A172 (cell line): ENCODE results near the gene PCDHB11. TPM values are rescaled to one million over a fixed set of nuclear protein-coding genes. Genes with fewer than 3 reads are reported as not detected.
A peak's percentile ranks its signal among the peaks of the same experiment; 100 is the strongest.
"Not testable (repeated sequence)": the region's sequence is repeated elsewhere in the genome, so short reads cannot be mapped to it uniquely, and the experiment has no call there.

ENCODE experiments used
- DNase-seq: peaks from one replicate; pipeline ENCODE4 v3.0.0-alpha.2; 2015; ENCODE audit warnings: low spot score
- total RNA-seq: library from RNA; depleted of rRNA; stranded (reverse); fragments of >200 nt; shearing (Covaris generic); gene quantifications from 2 replicates; pipeline ENCODE4 v1.2.3, GENCODE V29; 2014

PCDHB11 gene
- total RNA-seq, 1 experiment from 2014 or later = 2.0 TPM

DNA sequence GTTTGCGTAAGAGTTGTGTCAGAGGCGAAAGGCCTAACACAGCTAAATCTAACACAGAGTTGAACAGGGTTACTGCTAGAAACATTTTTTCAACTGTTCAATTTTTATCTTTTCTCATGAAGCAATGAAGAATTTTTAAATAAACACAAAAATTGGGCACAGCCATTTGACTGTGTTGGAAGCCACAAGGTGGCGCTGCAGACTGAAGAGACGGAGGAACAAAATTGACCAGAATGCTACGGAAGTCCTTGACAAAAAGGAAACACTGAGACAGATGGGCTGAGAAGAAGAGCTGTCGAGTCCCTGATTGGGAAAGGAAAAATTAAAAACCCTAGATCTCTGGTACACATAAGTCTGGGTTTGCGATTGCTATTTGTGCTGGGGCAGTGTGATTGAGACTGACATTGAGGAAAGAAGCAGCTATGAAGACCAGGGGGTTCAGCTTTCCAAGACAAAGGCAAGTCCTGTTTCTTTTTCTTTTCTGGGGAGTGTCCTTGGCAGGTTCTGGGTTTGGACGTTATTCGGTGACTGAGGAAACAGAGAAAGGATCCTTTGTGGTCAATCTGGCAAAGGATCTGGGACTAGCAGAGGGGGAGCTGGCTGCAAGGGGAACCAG, 12.4 kb upstream of the PCDHB11 start, which contains the start of gene PCDHB9:
Gene PCDHB9 (plus strand): TSS at position 265 of the 616 bp plus-strand sequence. CDS start 158 bp downstream, at position 423.
- DNase-seq = peak; percentile 59

DNA sequence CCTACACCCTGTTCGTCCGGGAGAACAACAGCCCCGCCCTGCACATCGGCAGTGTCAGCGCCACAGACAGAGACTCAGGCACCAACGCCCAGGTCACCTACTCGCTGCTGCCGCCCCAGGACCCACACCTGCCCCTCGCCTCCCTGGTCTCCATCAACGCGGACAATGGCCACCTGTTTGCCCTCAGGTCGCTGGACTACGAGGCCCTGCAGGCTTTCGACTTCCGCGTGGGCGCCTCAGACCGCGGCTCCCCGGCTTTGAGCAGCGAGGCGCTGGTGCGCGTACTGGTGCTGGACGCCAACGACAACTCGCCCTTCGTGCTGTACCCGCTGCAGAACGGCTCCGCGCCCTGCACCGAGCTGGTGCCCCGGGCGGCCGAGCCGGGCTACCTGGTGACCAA, 10.7 kb upstream of the PCDHB11 start:
- not testable (repeated sequence) for DNase-seq

DNA sequence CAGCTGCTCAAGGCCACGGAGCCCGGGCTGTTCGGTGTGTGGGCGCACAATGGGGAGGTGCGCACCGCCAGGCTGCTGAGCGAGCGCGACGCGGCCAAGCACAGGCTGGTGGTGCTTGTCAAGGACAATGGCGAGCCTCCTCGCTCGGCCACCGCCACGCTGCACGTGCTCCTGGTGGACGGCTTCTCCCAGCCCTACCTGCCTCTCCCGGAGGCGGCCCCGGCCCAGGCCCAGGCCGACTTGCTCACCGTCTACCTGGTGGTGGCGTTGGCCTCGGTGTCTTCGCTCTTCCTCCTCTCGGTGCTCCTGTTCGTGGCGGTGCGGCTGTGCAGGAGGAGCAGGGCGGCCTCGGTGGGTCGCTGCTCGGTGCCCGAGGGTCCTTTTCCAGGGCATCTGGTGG, 10.3 kb upstream of the PCDHB11 start:
- DNase-seq = not testable (repeated sequence)

DNA sequence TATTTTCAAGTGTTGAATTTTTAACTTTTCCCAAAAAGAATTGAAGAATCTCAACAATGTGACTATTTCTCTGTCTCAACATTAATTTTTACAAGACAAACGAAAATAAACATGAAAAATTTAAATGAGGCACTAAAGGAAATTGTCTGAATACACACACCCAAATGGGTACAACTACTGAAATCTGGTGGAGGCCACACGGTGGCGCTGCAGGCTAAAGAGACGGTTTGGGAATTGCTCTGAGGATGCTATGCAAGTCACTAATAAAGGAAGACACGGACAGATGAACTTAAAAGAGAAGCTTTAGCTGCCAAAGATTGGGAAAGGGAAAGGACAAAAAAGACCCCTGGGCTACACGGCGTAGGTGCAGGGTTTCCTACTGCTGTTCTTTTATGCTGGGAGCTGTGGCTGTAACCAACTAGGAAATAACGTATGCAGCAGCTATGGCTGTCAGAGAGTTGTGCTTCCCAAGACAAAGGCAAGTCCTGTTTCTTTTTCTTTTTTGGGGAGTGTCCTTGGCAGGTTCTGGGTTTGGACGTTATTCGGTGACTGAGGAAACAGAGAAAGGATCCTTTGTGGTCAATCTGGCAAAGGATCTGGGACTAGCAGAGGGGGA, 7.2 kb upstream of the PCDHB11 start, which contains the start of gene PCDHB10:
Gene PCDHB10 (plus strand): TSS at position 244 of the 616 bp plus-strand sequence. CDS start 200 bp downstream, at position 444.
- DNase-seq = peak; percentile 55

DNA sequence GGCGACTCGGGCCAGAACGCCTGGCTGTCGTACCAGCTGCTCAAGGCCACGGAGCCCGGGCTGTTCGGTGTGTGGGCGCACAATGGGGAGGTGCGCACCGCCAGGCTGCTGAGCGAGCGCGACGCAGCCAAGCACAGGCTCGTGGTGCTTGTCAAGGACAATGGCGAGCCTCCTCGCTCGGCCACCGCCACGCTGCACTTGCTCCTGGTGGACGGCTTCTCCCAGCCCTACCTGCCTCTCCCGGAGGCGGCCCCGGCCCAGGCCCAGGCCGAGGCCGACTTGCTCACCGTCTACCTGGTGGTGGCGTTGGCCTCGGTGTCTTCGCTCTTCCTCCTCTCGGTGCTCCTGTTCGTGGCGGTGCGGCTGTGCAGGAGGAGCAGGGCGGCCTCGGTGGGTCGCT, 5.1 kb upstream of the PCDHB11 start:
- DNase-seq = not testable (repeated sequence)

DNA sequence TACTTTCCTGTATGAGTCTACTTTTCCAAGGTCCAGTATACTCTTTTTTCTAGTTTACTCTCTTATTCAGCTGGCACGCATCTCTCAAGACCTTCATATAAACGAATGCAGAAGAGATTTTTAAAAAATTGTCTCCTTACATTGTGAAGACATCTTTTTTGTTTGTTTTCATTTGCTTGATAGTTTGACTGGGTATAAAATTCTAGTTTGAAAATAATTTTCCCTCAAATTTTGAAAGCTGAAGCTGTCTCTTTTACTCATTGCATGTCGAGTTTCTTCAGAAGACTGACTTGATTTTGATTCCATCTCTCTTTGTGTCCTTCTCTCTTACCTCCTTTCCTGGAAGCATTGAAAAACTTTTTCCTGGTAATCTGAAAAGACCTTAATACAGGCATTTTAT, 3.1 kb upstream of the PCDHB11 start:
- DNase-seq = no peak

DNA sequence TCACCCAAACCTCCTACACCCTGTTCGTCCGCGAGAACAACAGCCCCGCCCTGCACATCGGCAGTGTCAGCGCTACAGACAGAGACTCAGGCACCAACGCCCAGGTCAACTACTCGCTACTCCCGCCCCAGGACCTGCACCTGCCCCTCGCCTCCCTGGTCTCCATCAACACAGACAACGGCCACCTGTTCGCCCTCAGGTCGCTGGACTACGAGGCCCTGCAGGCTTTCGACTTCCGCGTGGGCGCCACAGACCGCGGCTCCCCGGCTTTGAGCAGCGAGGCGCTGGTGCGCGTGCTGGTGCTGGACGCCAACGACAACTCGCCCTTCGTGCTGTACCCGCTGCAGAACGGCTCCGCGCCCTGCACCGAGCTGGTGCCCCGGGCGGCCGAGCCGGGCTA, 1.7 kb downstream of the PCDHB11 start:
- DNase-seq = not testable (repeated sequence)

DNA sequence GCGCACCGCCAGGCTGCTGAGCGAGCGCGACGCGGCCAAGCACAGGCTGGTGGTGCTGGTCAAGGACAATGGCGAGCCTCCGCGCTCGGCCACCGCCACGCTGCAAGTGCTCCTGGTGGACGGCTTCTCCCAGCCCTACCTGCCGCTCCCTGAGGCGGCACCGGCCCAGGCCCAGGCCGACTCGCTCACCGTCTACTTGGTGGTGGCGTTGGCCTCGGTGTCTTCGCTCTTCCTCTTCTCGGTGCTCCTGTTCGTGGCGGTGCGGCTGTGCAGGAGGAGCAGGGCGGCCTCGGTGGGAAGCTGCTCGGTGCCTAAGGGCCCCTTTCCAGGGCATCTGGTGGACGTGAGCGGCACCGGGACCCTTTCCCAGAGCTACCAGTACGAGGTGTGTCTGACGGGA, 2.2 kb downstream of the PCDHB11 start:
- not testable (repeated sequence) for DNase-seq

DNA sequence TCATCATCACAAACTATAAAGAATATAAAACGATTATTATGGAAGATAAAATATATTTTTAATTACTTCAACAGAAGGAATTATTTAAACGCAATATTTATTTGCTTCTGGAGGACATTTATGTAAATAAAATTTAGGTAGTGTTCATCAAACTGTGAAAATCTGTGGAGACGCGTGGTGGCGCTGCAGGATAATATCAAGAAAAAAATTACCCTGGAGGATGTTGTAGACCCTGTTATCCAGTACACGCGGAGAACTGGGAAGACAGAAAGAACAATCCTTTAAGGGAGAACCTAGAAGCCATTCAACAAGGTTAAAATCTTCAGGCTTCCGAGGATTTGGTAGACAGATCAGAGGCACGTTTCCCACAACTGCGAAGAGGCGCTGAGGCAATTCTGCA, 9.1 kb downstream of the PCDHB11 start, which contains the start of gene PCDHB12:
Gene PCDHB12 (plus strand): TSS at position 242 of the 400 bp plus-strand sequence. CDS start 189 bp downstream, outside the sequence.
- no peak for DNase-seq

DNA sequence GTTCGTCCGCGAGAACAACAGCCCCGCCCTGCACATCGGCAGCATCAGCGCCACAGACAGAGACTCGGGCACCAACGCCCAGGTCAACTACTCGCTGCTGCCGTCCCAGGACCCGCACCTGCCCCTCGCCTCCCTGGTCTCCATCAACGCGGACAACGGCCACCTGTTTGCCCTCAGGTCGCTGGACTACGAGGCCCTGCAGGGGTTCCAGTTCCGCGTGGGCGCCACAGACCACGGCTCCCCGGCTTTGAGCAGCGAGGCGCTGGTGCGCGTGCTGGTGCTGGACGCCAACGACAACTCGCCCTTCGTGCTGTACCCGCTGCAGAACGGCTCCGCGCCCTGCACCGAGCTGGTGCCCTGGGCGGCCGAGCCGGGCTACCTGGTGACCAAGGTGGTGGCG, 10.9 kb downstream of the PCDHB11 start:
- DNase-seq = not testable (repeated sequence)

DNA sequence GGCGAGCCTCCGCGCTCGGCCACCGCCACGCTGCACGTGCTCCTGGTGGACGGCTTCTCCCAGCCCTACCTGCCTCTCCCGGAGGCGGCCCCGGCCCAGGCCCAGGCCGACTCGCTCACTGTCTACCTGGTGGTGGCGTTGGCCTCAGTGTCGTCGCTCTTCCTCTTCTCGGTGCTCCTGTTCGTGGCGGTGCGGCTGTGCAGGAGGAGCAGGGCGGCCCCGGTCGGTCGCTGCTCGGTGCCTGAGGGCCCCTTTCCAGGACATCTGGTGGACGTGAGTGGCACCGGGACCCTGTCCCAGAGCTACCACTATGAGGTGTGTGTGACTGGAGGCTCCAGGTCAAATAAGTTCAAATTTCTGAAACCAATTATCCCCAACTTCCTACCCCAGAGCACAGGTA, 11.4 kb downstream of the PCDHB11 start:
- not testable (repeated sequence) for DNase-seq

DNA sequence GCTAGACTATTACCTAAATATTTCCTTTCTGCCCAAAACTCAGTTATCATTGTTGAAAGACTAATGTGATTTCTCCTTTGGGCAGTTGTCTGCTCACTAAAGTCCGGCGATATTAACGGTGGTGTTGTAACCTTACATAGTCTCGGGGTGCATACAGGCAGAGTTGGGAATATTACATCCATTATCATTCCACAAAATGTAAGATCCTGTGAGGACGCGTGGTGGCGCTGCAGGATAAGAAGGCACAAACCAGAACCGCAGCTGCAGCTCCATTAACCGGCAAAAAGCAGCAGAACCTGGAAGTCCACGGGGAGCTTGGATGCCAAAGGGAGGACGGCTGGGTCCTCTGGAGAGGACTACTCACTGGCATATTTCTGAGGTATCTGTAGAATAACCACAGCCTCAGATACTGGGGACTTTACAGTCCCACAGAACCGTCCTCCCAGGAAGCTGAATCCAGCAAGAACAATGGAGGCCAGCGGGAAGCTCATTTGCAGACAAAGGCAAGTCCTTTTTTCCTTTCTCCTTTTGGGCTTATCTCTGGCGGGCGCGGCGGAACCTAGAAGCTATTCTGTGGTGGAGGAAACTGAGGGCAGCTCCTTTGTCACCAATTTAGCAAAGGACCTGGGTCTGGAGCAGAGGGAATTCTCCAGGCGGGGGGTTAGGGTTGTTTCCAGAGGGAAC, 14.4 kb downstream of the PCDHB11 start, which contains the start of gene PCDHB13:
Gene PCDHB13 (plus strand): TSS at position 264 of the 684 bp plus-strand sequence. CDS start 205 bp downstream, at position 469.
- not testable (repeated sequence) for DNase-seq

DNA sequence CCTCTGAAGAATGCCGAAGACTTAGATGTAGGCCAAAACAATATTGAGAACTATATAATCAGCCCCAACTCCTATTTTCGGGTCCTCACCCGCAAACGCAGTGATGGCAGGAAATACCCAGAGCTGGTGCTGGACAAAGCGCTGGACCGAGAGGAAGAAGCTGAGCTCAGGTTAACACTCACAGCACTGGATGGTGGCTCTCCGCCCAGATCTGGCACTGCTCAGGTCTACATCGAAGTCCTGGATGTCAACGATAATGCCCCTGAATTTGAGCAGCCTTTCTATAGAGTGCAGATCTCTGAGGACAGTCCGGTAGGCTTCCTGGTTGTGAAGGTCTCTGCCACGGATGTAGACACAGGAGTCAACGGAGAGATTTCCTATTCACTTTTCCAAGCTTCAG, 15.2 kb downstream of the PCDHB11 start:
- DNase-seq = not testable (repeated sequence)

DNA sequence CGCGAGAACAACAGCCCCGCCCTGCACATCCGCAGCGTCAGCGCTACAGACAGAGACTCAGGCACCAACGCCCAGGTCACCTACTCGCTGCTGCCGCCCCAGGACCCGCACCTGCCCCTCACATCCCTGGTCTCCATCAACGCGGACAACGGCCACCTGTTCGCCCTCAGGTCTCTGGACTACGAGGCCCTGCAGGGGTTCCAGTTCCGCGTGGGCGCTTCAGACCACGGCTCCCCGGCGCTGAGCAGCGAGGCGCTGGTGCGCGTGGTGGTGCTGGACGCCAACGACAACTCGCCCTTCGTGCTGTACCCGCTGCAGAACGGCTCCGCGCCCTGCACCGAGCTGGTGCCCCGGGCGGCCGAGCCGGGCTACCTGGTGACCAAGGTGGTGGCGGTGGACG, 16.1 kb downstream of the PCDHB11 start:
- DNase-seq = not testable (repeated sequence)

DNA sequence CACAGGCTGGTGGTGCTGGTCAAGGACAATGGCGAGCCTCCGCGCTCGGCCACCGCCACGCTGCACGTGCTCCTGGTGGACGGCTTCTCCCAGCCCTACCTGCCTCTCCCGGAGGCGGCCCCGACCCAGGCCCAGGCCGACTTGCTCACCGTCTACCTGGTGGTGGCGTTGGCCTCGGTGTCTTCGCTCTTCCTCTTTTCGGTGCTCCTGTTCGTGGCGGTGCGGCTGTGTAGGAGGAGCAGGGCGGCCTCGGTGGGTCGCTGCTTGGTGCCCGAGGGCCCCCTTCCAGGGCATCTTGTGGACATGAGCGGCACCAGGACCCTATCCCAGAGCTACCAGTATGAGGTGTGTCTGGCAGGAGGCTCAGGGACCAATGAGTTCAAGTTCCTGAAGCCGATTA, 16.6 kb downstream of the PCDHB11 start:
- DNase-seq = not testable (repeated sequence)

DNA sequence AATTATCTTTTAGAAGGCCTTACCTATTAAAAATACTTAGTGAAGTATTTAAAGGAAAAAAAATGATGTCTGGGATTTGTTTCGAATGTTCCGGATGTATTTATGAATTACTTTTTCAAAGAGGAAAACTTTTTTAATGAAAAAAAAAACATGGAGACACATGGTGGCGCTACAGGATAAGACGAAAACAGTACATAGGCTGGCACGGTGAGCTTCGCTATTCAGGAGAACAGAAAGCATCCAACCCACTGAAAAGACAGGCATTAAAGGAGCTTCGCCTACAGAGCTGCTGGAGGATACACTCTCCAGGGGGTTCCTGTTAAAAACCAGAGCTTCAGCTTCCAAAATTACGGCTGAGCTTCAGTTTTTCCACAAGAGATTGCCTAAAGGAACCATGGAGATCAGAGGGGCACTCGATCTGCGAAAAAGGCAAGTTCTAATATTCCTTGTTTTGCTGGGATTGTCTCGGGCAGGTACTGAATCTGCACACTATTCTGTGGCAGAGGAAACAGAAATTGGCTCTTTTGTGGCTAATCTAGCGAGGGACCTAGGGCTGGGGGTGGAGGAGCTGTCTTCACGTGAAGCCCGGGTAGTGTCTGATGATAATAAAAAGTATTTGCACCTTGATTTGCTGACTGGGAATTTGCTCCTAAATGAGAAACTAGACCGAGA, 23.8 kb downstream of the PCDHB11 start, which contains the start of gene PCDHB14:
Gene PCDHB14 (plus strand): TSS at position 232 of the 672 bp plus-strand sequence. CDS start 163 bp downstream, at position 395.
- DNase-seq = peak; percentile 76

DNA sequence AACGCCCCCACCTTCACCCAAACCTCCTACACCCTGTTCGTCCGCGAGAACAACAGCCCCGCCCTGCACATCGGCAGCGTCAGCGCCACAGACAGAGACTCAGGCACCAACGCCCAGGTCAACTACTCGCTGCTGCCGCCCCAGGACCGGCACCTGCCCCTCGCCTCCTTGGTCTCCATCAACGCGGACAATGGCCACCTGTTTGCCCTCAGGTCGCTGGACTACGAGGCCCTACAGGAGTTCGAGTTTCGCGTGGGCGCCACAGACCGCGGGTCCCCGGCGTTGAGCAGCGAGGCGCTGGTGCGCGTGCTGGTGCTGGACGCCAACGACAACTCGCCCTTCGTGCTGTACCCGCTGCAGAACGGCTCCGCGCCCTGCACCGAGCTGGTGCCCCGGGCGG, 25.4 kb downstream of the PCDHB11 start:
- not testable (repeated sequence) for DNase-seq

DNA sequence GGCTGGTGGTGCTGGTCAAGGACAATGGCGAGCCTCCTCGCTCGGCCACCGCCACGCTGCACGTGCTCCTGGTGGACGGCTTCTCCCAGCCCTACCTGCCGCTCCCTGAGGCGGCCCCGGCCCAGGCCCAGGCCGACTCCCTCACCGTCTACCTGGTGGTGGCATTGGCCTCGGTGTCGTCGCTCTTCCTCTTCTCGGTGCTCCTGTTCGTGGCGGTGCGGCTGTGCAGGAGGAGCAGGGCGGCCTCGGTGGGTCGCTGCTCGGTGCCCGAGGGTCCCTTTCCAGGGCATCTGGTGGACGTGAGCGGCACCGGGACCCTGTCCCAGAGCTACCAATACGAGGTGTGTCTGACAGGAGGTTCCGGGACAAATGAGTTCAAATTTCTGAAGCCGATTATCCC, 26.0 kb downstream of the PCDHB11 start:
- DNase-seq = not testable (repeated sequence)

DNA sequence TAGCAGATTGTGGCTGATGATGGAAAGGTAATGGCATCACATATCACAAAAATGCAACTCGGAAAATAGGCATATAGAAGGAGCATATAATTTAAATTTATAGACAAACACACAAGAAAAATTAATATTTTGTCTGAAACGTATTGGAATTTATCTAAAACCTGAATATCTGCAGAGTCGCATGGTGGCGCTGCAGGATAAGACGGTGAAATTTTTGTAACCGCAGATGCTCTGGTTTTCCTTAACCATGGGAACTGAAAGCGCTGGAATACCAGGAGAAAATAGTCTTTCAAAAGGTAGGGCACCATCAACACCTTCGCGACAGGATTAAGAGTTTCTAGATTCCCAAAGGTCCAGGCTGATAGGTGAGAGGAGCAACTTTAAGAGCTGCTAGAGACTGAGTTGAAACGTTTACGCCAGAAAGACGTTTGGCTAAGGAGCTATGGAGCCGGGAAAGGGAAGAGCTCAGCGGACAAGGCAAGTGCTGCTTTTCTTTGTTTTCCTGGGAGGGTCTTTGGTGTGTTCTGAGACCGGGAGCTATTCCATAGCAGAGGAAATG, 34.8 kb downstream of the PCDHB11 start:
- no peak for DNase-seq

DNA sequence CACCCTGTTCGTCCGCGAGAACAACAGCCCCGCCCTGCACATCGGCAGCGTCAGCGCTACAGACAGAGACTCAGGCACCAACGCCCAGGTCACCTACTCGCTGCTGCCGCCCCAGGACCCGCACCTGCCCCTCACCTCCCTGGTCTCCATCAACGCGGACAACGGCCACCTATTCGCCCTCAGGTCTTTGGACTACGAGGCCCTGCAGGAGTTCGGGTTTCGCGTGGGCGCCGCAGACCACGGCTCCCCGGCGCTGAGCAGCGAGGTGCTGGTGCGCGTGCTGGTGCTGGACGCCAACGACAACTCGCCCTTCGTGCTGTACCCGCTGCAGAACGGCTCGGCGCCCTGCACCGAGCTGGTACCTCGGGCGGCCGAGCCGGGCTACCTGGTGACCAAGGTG, 36.5 kb downstream of the PCDHB11 start:
- not testable (repeated sequence) for DNase-seq
